Natural killer cell (primary cell): ENCODE results near the gene ZNF628. TPM values are rescaled to one million over a fixed set of nuclear protein-coding genes. Genes with fewer than 3 reads are reported as not detected.

ENCODE experiments used
- ATAC-seq, 3 donors: fragments of 150-1000 bp in 2 of 3; fragments of 200-7000 bp in 1 of 3; cut with Tn5 transposase; 1 replicate in 1 of 3; 2 replicates in 2 of 3; pipeline ENCODE4 v1.10.0; 2021; ENCODE audit warnings: mild to moderate bottlenecking in 2 of 3, moderate library complexity in 2 of 3
- DNase-seq, 2 donors: peaks; one replicate each; pipeline versions ENCODE4 v3.0.0 to v3.0.0-alpha.2; 2013 to 2021; ENCODE audit warnings: mixed read lengths in 1 of 2
- H3K27ac ChIP-seq: one replicate; pipeline ENCODE4 v1.5.1; 2013; ENCODE audit warnings: mild to moderate bottlenecking, low read length
- H3K27me3 ChIP-seq: one replicate; pipeline ENCODE4 v1.6.1; 2013; ENCODE audit warnings: low read length; ENCODE audit not compliant: control insufficient read depth, insufficient read depth
- H3K36me3 ChIP-seq: one replicate; pipeline ENCODE4 v1.6.1; 2013; ENCODE audit warnings: low read length; ENCODE audit not compliant: control insufficient read depth, insufficient read depth
- H3K4me1 ChIP-seq: one replicate; pipeline ENCODE4 v1.6.1; 2013; ENCODE audit warnings: low read length; ENCODE audit not compliant: control insufficient read depth, insufficient read depth
- H3K4me3 ChIP-seq: one replicate; pipeline ENCODE4 v1.5.1; 2013; ENCODE audit warnings: low read length
- H3K9me3 ChIP-seq: one replicate; pipeline ENCODE4 v1.6.1; 2013; ENCODE audit warnings: low read length; ENCODE audit not compliant: control insufficient read depth, insufficient read depth
- H3K27ac Mint-ChIP-seq, 2 donors: one replicate each; pipeline ENCODE4 v1.8.0; 2022; ENCODE audit warnings: mild to moderate bottlenecking in 2 of 2, mixed read lengths in 2 of 2, moderate library complexity in 1 of 2
- H3K27me3 Mint-ChIP-seq, 2 donors: one replicate each; pipeline ENCODE4 v1.8.0; 2022; ENCODE audit warnings: low read depth in 2 of 2, mixed read lengths in 2 of 2
- H3K36me3 Mint-ChIP-seq: one replicate; pipeline ENCODE4 v1.8.0; 2022; ENCODE audit warnings: mixed read lengths
- H3K4me1 Mint-ChIP-seq, 2 donors: one replicate each; pipeline ENCODE4 v1.8.0; 2022; ENCODE audit warnings: mixed read lengths in 2 of 2
- H3K4me3 Mint-ChIP-seq: one replicate; pipeline ENCODE4 v1.8.0; 2022; ENCODE audit warnings: mild to moderate bottlenecking, moderate library complexity, mixed read lengths
- H3K9me3 Mint-ChIP-seq, 2 donors: one replicate each; pipeline ENCODE4 v1.8.0; 2022; ENCODE audit warnings: mixed read lengths in 2 of 2
- WGBS: methylation state at CpG from one replicate; pipeline ENCODE4 v1.1.7; 2013; ENCODE audit warnings: missing lambda C conversion rate; ENCODE audit not compliant: insufficient coverage; 5-methylcytosine and 5-hydroxymethylcytosine counted together
- intact Hi-C: fragments of 100-400 bp; cut with micrococcal nuclease; formaldehyde crosslinking; loops from one replicate; pipeline ENCODE4 v1.14.2; 2022
- total RNA-seq, 4 donors: library from RNA; stranded (reverse); fragments of 120-200 nt in 1 of 4; gene quantifications; one replicate each; pipeline versions ENCODE4 v1.2.3 to v1.2.4, GENCODE V29; 2013 to 2022
- TF ChIP-seq, protein P1 (sequence below): fragments of 200-600 bp; IDR thresholded peaks from one replicate; pipeline ENCODE4 v1.8.0; 2022; ENCODE audit warnings: antibody characterized with exemption

Gene ZNF628
- total RNA-seq, 3 donors from 2014 or later (not counting 1 experiment from before 2014, with no cell fraction given), result 20.8 to 28.7 (median 24.1) TPM

DNA sequence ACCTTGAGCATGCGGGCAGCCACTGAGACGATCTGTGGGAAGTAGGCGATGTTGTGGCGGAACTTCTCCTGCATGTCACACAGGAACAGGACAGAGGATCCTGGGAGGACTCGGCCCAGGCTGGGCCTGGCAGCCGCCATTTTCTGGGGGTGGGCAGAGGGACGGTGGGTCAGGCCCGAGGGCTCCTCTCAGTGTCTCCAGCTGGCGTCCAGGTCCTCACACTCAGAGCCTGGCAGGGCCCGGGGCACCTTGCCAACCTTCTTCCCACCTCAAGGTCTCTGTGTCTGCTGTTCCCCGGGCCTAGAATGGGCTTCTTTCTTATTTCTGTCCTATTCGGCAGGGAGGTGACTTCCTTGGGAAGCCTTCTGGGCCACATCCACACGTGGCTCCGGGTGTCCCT lies 20.1 kb upstream of the ZNF628 start:
- Mint-ChIP-seq H3K27ac (no peak overlapping the region), H3K4me1 (peaks cover 12 to 23% of the 10 kb centered on the region in 2 donors), H3K4me3 (no peak overlapping the region), H3K27me3 (peaks cover 0 to 17% of the 10 kb centered on the region in 2 donors), H3K9me3 (no peaks in the 10 kb centered on the region), H3K36me3 (no peaks in the 10 kb centered on the region)
- H3K27ac ChIP-seq, result no peak overlapping the region
- WGBS, result 94% methylated on average over 14 of the region's 14 CpGs
- TF ChIP-seq, protein P1, sequence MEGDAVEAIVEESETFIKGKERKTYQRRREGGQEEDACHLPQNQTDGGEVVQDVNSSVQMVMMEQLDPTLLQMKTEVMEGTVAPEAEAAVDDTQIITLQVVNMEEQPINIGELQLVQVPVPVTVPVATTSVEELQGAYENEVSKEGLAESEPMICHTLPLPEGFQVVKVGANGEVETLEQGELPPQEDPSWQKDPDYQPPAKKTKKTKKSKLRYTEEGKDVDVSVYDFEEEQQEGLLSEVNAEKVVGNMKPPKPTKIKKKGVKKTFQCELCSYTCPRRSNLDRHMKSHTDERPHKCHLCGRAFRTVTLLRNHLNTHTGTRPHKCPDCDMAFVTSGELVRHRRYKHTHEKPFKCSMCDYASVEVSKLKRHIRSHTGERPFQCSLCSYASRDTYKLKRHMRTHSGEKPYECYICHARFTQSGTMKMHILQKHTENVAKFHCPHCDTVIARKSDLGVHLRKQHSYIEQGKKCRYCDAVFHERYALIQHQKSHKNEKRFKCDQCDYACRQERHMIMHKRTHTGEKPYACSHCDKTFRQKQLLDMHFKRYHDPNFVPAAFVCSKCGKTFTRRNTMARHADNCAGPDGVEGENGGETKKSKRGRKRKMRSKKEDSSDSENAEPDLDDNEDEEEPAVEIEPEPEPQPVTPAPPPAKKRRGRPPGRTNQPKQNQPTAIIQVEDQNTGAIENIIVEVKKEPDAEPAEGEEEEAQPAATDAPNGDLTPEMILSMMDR, result no peak
- H3K4me1 ChIP-seq, result peaks cover 19% of the 10 kb centered on the region
- H3K4me3 ChIP-seq, result no peak overlapping the region
- DNase-seq, result no peak
- intact Hi-C loops, result no loop called here
- H3K36me3 ChIP-seq, result no peaks in the 10 kb centered on the region
- peaks cover 14% of the 10 kb centered on the region for H3K27me3 ChIP-seq
- no peak for ATAC-seq
- H3K9me3 ChIP-seq, result no peaks in the 10 kb centered on the region

DNA sequence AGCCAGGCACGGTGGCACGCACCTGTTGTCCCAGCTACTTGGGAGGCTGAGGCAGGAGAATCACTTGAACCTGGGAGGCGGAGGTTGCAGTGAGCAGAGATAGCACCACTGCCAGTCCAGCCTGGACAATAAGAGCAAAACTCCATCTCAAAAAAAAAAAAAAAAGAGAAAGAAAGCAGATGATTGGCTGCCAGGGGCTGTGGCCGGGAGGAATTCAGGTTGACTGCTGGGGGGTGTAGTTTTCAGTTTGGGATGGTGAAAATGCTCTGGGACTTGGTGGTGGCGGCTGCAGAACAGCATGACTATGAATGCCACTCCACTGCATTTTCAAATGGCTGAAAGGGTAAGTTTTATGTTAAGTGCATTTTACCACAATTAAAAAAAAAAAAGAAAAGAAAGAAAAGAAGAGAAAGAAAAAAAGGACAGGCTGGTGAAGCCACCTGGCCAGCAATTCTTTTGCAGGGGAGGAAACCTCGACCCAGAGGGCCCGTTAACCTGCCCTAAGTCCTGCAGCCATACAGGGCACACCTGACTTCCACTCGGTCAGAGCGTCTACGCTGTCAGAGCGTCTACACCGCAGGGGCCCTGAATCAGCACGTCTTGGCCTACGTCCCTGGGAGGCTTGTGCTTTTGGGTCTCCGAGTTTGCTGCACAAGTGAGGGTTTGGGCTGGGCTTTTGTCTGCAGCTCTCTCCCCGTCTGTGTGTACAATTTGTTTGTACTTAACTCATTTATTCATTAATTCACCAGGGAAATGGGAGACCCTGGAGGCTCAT lies 18.5 kb upstream of the ZNF628 start:
- TF ChIP-seq, protein P1, result no peak
- Mint-ChIP-seq H3K4me1 (peaks cover 24 to 33% of the 10 kb centered on the region in 2 donors), H3K36me3 (no peaks in the 10 kb centered on the region), H3K27me3 (peaks cover 0 to 15% of the 10 kb centered on the region in 2 donors), H3K9me3 (no peaks in the 10 kb centered on the region), H3K4me3 (no peak overlapping the region), H3K27ac (no peak overlapping the region)
- no peaks in the 10 kb centered on the region for H3K9me3 ChIP-seq
- H3K27me3 ChIP-seq, result peaks cover 3% of the 10 kb centered on the region
- 85% methylated on average over 15 of the region's 16 CpGs for WGBS
- H3K4me3 ChIP-seq, result no peak overlapping the region
- intact Hi-C loops, result no loop called here
- H3K36me3 ChIP-seq, result no peaks in the 10 kb centered on the region
- DNase-seq (no peak), ATAC-seq (no peak)
- H3K27ac ChIP-seq, result no peak overlapping the region
- peaks cover 15% of the 10 kb centered on the region for H3K4me1 ChIP-seq

GRCh38 chr19:55459551-55459949 lies 16.9 kb upstream of the ZNF628 start:
- Mint-ChIP-seq H3K27me3 (peaks cover 0 to 3% of the 10 kb centered on the region in 2 donors), H3K4me1 (peaks cover 24 to 32% of the 10 kb centered on the region in 2 donors), H3K4me3 (no peak overlapping the region), H3K27ac (peak overlapping the region in 1 of 2 donors; percentile 92), H3K36me3 (no peaks in the 10 kb centered on the region), H3K9me3 (no peaks in the 10 kb centered on the region)
- Histone ChIP-seq H3K27me3 (no peaks in the 10 kb centered on the region), H3K4me1 (peaks cover 15% of the 10 kb centered on the region), H3K36me3 (no peaks in the 10 kb centered on the region), H3K4me3 (no peak overlapping the region), H3K9me3 (no peaks in the 10 kb centered on the region), H3K27ac (no peak overlapping the region)
- TF ChIP-seq, protein P1, result no peak
- intact Hi-C loops, result no loop called here
- DNase-seq (no peak), ATAC-seq (no peak)
- WGBS, result 86% methylated on average over 8 of the region's 8 CpGs
